ENCODE measurements around the gene TACC2.

The TACC2 gene

GRCh38 chr10:122168598-122169394 is 179.8 kb downstream of the TACC2 start:
- DNase-seq = no peak
- in situ Hi-C loops (cut with HindIII; ENCODE audit: low pct_ligation_motif_present, low pct_unique_long_range_greater_than_20kb, low sequenced_read_pairs) = no loop called here

- in situ Hi-C loops (cut with HindIII; ENCODE audit: low pct_ligation_motif_present, low pct_unique_long_range_greater_than_20kb, low sequenced_read_pairs) = no loop called here
- DNase-seq = no peak
Observed at GRCh38 chr10:122170802-122171201, 181.8 kb downstream of the TACC2 start.

GRCh38 chr10:122171302-122172075 is 182.5 kb downstream of the TACC2 start:
- in situ Hi-C loops (cut with HindIII; ENCODE audit: low pct_ligation_motif_present, low pct_unique_long_range_greater_than_20kb, low sequenced_read_pairs) = no loop called here

GRCh38 chr10:122172361-122173008 is 183.5 kb downstream of the TACC2 start:
- no peak for DNase-seq
- in situ Hi-C loops (cut with HindIII; ENCODE audit: low pct_ligation_motif_present, low pct_unique_long_range_greater_than_20kb, low sequenced_read_pairs) = no loop called here

More at GRCh38 chr10:122171302-122172075, 182.5 kb downstream of the TACC2 start:
- DNase-seq = no peak

GRCh38 chr10:122173337-122173736 is 184.4 kb downstream of the TACC2 start:
- no peak for DNase-seq

GRCh38 chr10:122173766-122174435 is 184.9 kb downstream of the TACC2 start:
- no peak for DNase-seq
- in situ Hi-C loops (cut with HindIII; ENCODE audit: low pct_ligation_motif_present, low pct_unique_long_range_greater_than_20kb, low sequenced_read_pairs) = no loop called here

More at GRCh38 chr10:122173337-122173736, 184.4 kb downstream of the TACC2 start:
- in situ Hi-C loops (cut with HindIII; ENCODE audit: low pct_ligation_motif_present, low pct_unique_long_range_greater_than_20kb, low sequenced_read_pairs) = no loop called here

- no peak for DNase-seq
- in situ Hi-C loops (cut with HindIII; ENCODE audit: low pct_ligation_motif_present, low pct_unique_long_range_greater_than_20kb, low sequenced_read_pairs) = no loop called here
Observed at GRCh38 chr10:122176232-122177213, 187.6 kb downstream of the TACC2 start.

GRCh38 chr10:122178655-122179054 is 189.7 kb downstream of the TACC2 start:
- no peak for DNase-seq
- in situ Hi-C loops (cut with HindIII; ENCODE audit: low pct_ligation_motif_present, low pct_unique_long_range_greater_than_20kb, low sequenced_read_pairs) = no loop called here

GRCh38 chr10:122181041-122181732 is 192.2 kb downstream of the TACC2 start:
- in situ Hi-C loops (cut with HindIII; ENCODE audit: low pct_ligation_motif_present, low pct_unique_long_range_greater_than_20kb, low sequenced_read_pairs) = no loop called here
- peak; percentile 11 for DNase-seq

- in situ Hi-C loops (cut with HindIII; ENCODE audit: low pct_ligation_motif_present, low pct_unique_long_range_greater_than_20kb, low sequenced_read_pairs) = no loop called here
- no peak for DNase-seq
Observed at GRCh38 chr10:122181876-122182275, 192.9 kb downstream of the TACC2 start.

- in situ Hi-C loops (cut with HindIII; ENCODE audit: low pct_ligation_motif_present, low pct_unique_long_range_greater_than_20kb, low sequenced_read_pairs) = no loop called here
- DNase-seq = no peak
Observed at GRCh38 chr10:122182308-122182707, 193.3 kb downstream of the TACC2 start.

- DNase-seq = no peak
- in situ Hi-C loops (cut with HindIII; ENCODE audit: low pct_ligation_motif_present, low pct_unique_long_range_greater_than_20kb, low sequenced_read_pairs) = no loop called here
Observed at GRCh38 chr10:122184254-122184653, 195.3 kb downstream of the TACC2 start.

GRCh38 chr10:122185643-122186042 is 196.7 kb downstream of the TACC2 start:
- DNase-seq = no peak
- in situ Hi-C loops (cut with HindIII; ENCODE audit: low pct_ligation_motif_present, low pct_unique_long_range_greater_than_20kb, low sequenced_read_pairs) = no loop called here

GRCh38 chr10:122186816-122187810 is 198.2 kb downstream of the TACC2 start:
- no peak for DNase-seq
- in situ Hi-C loops (cut with HindIII; ENCODE audit: low pct_ligation_motif_present, low pct_unique_long_range_greater_than_20kb, low sequenced_read_pairs) = no loop called here

- DNase-seq = no peak
- in situ Hi-C loops (cut with HindIII; ENCODE audit: low pct_ligation_motif_present, low pct_unique_long_range_greater_than_20kb, low sequenced_read_pairs) = no loop called here
Observed at GRCh38 chr10:122188706-122189105, 199.7 kb downstream of the TACC2 start.

- in situ Hi-C loops (cut with HindIII; ENCODE audit: low pct_ligation_motif_present, low pct_unique_long_range_greater_than_20kb, low sequenced_read_pairs) = no loop called here
- no peak for DNase-seq
Observed at GRCh38 chr10:122189185-122189584, 200.2 kb downstream of the TACC2 start.

Measured in ACHN (cell line).